ENCODE results near the gene RGL4.
A peak's percentile ranks its signal among the peaks of the same experiment; 100 is the strongest.

Gene RGL4

DNA sequence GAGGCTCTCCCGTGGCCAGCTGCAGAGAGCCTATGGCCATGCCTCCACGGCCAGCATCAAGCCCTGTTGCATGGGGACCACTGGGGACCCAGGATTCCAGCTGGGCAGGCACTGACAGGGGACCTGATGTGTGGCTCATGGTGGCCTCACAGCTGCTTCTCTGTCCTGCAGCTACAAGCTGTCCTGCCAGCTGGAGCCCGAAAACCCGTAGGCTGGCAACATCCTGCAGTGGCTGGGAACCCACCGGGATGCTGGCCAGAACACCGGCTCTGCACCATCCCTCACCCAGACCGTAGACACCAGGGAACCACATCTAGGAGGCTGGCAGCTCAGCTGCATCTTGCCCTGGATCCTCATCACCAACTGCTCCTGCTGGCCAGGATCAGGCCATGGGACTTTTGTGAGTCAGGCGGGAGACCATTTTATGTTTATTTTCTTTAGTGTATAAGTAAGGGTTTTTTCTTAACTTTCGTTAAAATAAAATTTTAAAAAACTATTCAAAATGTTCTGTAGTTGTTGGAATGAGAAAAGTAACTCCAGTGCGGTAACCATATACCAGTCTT, 7.9 kb downstream of the RGL4 start:
- DNase-seq: no peak

DNA sequence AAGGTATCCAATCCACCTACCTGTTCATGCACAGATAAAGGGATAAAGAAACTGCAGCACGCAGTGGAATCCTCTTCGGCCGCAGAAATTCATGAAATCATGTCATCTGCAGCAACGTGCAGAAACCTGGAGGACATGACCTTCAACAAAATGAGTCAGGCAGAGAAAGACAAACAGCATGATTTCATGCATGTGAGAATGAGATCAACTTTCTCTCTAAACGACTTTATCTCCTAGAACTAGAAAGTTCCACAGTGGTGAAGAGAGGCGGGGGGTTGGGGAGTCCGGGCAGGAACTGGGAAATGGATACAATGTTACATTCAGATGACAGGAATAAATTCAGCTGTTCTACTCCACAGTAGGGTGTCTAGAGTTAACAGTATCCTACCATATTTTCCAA, 9.9 kb downstream of the RGL4 start:
- no peak for DNase-seq

DNA sequence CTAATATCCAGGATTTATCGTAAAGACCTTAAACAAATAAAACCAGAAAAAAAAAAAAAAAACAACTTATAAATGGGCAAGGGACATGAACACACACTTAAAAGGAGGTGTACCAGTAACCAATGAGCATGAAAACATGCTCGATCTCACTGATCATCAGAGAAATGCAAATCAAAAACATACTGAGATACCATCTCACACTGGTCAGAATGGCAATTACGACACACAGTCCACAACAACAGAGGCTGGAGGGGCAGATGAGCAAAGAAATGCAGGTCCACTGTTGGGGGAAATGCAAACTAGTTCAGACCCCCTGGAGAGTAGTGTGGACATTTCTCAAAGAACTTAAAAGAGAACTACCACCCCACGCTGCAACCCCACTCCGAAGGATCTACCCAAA, 13.2 kb downstream of the RGL4 start:
- DNase-seq: no peak

DNA sequence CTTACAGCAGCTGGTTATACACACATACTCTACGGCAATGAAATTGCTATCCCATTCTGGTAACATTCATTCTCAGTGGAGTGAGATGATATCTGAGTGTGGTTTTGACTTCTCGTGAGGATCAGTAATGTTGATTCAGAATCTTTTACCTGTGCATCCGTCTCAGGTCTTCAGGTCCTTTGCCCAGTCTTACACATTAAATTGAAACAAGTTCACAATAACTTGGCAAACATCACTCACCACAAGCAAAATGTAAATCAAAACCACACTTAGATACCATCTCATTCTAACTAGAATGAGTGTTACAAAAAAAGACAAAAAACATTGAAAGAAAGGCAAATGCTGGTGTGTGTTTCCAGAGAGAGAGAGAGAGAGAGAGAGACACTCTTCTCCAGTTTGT, 14.0 kb downstream of the RGL4 start:
- no peak for DNase-seq

DNA sequence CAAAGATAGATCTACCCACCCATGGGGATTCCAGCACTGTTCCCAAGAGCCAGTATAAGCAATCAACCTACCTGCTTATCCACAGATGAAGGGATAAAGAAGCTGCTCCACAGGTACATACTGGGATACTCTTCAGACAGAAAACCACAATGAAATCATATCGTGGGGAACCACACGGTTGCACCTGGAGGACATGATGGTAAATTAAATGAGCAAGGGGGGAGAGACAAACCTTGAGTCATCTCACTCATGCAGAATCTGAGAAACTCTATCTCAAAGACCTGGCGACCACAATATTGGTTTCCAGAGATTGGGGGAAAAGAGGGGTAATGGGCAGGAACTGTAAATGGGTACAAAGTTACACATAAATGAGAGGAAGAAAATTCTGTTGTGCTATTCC, 14.5 kb downstream of the RGL4 start:
- no peak for DNase-seq

DNA sequence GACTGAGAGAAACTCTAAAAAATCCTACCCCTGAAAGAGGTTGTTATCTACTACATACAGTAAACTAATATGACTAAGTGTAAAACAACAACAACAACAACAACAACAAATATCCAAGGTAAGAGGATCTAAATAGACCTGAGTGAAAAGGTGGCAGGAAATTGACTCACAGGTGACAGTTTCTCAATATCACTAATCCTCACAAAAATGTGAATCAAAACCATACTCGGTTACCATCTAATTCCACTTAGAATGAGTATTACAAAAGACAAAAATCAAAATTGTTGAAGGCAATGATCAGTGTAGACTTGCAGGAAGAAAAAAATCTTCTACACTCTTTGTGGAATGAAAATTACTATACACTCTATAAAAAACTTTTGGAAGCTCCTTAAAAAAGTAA, 17.5 kb downstream of the RGL4 start:
- DNase-seq: no peak

DNA sequence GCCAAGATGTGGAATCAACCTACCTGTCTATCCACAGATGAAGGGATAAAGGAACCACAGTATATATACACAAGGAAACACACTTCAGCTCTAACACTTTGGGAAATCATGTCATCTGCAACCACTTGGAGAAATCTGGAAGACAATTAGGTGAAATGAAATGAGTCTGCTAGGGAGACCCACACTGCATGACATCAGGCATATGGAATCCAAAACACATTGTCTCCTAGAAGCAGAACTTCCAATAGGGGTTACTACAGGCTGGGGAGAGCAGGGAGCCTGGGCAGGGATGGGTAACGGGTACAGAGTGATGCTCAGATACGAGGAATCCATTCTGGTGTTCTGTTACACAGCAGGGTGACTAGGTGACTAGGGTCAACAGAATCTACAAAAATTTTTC, 18.3 kb downstream of the RGL4 start:
- DNase-seq: no peak

DNA sequence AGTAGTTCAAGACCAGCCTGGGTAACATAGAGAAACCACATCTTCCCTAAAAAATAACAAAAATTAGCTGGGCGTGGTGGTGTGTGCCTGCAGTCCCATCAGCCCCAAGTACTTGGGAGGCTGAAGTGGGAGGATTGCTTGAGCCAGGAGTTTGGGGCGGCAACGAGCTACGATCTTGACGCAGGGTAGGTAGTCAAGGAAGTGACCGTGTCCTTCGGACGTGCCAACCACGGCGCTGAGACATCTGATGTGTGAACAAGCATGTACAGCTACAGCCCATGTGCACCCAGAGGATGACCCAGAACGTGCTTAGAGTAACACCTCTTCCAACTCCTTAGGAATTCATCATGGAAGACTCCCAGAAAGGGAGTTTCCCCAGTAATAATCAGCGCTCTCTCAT, 21.4 kb downstream of the RGL4 start:
- DNase-seq: no peak

DNA sequence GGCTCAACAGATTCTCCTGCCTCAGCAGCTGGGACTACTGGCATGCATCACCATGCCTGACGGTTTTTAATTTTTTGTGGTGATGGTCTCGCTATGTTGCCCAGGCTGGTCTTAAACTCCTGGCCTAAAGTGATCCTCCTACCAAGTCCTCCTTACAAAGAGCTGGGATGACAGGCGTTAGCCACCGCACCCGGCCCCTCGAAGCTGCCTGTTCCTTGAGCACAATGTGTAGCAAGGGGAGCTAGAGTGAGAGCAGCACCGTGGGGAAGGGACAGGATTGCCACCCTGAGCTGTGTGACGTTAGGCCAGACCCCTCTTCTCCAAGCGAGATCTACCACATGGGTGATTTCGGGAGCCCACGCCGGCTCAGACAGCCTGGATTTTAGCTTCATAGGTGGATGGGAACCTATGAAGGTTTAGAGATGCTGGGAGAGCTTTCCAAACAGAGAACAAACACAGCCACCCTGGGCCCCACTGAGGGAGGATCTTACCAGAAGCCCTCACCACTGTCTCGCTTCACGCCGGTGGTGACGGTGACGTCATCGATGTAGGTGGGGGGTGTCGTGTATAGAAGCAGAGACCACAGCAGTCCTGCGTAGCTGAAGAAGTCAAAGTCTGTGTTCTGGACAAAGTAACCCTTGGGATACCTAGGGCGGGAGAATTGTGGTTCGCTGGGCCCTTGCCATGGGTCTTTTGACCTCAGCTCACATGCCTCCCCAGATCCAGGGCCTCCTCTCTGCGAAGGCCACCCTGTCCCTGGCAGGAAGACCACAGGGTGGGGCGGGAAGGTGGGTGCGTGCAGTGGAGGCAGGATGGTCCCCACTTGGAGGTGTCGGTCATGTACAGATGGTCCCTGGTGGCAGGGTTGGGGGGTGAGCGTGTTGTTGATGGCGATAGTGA, 23.1 kb downstream of the RGL4 start:
- DNase-seq: no peak

DNA sequence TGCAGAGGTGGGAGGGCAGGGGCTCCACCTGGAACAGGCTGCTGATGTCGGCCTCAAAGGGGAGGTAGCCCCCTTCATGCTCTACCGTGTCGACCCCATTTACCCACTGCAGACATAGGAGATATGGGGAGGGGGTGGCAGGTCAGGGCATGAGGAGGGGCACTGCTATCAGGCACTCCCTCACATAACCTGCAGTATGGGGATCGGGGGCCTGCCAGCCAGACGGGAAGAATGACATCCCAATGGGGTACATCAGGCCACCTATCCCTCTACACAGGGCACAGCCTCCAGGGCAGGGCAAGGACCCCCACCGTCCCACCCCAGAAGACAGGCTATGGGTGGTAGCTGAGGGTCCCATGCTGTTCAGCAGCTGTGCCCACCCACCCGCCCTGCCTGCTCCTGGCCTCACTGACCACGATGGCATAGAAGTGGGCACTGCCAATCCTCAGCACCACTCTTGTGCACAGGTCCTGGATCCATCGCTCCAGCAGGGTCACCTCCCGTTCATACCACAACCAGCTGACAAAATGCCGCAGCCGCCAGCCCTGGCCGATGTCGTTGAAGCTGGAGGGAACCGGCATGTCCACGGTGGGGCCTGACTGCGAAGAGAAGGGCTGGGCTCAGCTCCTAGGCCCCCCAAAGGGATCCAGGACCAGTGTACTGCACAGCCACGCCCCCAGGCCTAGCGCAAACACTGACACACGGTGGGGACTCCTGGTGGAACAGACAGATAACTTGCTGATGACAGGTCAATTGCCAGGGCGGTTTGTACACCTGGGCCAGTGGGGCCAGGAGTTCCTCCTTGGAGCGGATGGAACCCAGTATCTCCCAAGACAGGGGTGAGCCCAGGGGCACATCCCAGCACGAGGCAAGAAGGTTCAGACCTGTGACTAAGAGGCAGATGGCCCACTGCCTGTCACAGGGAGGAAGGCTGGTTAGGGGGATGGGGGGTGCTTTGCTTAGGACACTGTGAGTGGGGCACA, 24.1 kb downstream of the RGL4 start:
- DNase-seq: no peak

DNA sequence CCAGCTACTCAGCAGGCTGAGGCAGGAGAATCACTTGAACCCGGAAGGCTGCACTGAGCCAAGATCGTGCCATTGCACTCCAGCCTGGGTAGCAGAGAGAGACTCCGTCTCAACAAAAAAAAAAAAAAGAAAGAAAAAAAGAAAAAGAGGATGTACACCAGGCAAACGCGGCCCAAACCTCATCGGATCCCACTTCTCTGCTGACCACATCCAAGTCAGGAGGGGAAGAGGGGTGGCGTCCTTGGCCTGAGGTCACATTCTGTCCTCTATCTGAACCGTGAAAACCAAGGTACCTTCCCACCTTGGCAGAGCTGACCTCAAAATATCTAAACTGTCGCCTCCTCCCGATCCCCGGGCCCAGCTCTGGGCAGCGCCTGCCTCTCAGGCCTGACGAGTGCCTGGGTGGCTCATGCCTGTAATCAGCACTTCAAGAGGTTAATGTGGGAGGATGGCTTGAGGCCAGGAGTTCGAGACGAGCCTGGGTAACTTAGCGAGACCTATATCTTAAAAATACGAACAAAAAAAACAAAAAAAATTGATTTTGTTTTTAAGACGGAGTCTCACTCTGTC, 25.1 kb downstream of the RGL4 start:
- DNase-seq: no peak

DNA sequence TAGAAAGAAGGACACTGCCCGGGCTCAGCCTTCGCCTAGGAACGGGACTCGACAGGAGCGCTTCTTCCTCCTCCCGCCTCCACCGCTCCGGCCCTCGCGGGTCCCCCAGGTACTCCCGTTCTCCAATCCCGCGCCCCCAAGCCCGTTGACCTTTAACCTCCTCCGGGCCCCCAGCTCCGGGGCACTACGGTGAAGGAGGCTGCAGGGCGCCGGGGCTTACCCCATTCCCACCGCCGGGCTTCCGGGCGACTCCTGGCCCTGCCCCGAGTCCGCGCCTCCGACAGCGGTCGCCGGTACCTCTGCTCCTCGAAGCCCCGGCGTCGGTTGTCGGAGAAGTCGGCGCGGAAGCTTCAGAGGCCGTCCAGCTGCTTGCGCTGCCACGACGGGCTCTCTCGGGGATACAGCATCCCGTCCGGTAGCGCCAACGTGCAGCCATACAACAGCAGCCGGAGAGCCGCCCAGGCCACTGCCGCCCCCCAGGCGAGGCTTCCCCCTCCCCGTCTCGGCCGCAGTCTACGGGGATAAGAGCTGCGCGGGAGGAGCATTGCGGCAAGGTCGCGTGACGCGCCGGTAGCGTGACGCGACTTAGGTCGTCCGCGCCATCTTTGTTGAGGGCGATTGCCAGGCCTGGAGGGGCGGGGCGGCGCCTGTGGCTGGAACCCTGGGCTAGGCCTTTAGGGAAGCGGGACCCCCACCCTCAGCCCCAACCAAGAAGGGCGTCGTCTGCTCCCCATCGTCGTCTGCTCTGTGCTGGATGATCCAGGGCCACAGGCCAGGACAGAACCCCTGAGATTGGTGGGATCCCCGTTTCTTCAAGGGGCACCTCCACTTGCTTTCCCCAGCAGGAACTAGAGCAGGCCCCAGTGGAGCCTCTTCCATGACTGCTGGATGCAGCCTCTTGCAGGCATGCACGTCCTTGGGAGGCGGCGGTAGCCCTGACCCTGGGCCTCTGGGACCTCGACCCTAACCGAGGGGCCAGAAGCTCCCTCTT, 26.3 kb downstream of the RGL4 start:
- peak; percentile 79 to 84 for DNase-seq

DNA sequence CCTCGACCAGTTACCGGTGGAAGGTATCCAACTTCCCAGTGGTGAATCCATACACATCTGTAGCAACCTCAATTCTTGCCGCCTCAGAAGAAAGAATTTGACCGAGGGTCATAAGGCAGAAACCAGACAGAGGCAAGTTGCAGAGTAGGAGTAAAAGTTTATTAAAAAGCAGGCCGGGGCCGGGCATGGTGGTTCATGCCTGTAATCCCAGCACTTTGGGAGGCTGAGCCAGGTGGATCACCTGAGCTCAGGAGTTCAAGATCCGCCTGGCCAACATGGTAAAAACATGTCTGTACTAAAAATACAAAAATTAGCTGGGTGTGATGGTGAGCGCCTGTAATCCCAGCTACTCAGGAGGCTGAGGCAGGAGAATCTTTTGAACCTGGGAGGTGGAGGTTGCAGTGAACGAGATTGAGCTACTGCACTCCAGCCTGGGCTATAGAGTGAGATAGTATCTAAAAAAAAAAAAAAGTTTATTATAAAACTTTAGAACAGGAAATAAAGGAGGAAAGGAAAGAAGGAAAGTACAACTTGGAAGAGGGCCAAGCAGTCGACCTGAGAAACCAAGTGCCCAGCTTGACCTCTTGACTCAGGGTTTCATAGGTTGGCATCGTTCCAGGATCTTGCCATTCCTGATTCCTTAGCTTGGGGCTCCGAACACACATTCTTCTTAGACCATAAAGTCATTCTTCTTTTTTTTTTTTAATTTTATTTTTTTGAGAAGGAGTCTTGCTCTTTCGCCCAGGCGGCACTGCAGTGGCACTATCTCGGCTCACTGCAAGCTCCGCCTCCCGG, 27.8 kb downstream of the RGL4 start:
- DNase-seq: no peak

DNA sequence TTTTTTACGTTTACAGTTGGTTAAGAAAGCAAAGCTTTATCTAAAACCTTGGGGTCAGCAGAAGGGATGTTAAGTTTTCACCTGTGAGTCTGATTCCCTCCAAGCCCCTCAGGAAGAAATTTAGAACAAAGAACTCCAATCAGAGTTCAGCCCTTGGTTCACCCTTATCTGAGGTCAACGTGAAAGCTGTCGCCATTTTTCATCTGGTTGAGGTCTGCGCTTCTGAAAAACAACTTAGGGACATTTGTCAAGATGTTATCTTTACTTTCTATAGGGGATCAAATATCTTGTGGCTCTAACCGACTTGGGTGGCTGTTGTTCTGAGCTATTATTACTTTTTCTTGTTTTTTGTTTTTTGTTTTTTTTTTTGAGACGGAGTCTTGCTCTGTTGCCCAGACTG, 30.0 kb downstream of the RGL4 start:
- no peak for DNase-seq

DNA sequence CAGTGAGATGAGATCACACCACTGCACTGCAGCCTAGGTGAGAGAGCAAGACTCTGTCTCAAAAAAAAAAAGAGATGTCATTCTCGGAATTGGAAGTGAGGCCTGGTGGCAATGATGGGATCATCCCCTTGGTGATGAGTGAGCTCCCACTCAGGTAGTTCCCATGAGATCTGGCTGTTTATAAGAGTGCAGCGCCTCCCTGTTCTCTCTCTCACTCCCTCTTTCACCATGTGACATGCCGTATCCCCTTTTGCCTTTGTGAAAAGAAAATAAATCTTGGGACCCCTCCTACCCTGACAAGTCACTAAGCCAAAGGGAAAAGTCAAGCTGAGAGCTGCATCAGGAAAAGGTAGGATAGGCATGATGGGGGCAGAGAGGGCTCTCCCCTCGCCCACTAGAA, 31.3 kb downstream of the RGL4 start:
- no peak for DNase-seq

DNA sequence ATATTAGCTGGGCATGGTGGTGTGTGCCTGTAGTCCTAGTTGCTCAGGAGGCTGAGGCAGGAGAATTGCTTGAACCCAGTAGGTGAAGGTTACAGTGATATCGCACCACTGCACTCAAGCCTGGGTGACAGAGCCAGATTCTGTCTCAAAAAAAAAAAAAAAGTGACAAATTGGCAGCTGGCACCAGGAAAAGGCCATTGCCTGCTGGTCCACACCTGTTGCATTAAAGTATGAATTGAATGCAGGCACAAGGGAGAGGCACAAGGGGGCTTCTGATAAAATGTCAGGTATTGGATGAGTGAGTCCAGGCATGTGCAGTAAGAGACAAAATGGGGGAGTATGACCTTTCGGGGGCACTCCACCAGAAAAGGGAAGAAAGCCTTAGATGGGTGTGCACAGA, 31.9 kb downstream of the RGL4 start:
- no peak for DNase-seq

DNA sequence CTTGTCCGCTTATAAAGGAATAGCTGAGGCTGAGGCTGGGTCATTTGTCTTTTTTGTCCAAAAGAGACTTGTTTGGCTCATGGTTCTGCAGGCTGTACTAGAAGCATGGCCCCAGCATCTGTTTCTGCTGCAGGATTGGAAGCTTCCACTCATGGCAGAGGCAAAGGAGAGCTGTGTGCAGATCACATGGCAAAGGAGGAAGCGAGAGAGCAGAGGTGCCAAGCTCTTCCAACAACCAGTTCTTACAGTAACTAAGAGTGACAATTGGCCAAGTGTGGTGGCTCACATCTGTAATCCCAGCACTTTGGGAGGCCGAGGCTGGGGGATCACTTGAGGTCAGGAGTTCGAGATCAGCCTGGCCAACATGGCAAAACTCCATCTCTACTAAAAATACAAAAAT, 37.3 kb downstream of the RGL4 start:
- DNase-seq: peak in 1 of 2 donors; percentile 9

DNA sequence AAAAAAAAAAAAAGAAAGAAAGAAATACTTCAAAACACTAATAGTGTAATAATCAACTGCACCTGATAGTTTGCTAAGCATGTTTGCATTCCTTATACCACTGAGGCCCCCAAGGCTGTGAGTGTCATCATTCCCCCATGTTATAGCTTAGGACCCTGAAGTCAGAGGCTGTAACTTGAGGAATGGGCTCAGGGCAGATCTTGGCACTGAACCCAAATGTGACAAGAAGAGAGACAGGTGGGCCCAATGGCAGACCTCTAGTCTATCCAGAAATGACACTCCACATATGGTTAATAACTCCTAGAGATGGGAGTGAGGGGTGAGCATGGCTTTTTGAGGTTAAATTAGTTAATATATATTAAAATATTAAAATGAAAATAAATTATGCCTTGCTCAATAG, 46.9 kb downstream of the RGL4 start:
- DNase-seq: no peak

DNA sequence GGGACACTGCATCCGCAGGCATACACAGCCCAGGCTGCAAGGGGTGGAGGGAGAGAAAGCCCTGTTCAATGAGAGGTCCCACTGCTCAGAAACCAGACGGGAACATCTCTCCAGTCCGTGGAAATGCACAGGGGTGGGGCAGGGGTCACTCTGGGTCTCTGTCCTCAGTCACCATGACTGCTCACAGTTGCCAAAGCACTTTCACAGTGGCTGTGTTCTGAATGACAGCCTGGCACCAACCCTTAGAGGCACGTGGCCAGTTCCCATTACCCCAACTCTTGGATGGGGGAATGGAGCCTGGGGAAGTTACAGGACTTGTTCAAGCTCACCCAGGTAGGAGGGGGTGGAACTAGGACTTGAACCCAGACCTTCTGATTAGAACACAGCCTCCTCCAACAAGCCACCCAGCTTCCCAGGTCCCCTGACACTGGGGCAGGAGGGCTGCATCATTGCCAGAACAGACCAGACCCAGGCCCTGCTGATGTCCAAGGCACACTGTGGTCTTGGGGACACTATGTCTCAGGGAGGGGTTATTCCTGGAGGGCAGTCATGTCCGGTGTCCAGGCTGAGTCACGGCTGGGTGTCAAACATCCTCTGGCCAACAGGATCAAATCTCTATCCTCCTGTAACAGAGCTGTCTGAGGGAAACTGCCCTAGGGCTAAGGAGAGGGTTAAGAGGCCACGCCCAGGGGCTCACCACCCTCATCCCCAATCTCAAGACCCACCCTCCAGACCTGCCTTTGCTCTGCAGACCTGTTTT, 51.9 kb downstream of the RGL4 start:
- DNase-seq: no peak

DNA sequence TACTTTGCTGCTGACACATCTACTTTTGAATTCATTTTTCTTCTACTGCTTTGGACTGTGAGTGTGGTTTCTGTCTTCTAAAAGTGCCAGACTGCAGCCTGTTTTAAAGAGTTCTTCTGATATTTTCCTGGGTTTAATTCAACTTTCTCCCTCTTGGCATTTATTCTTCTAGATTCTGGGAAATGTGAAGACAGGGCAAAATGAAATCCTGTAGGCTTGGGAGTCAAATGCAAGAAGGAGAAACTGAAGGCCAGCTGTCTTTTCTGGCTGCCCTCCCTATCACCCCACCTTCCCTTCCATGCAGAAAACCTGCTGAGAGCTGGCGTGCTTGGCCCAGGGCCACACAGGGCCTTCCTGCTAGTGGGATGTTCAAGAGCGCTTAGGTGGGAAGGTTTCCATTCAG, 52.5 kb downstream of the RGL4 start:
- peak in 1 of 2 donors; percentile 52 for DNase-seq
